GM21423 (cell line): ENCODE results near the gene GLP2R.

Experiments
- ATAC-seq: cut with Tn5 transposase; IDR thresholded peaks from one replicate; pipeline ENCODE4 v1.9.1; 2021; ENCODE audit warnings: mild to moderate bottlenecking, moderate library complexity; ENCODE audit not compliant: unreplicated experiment

GLP2R gene

DNA sequence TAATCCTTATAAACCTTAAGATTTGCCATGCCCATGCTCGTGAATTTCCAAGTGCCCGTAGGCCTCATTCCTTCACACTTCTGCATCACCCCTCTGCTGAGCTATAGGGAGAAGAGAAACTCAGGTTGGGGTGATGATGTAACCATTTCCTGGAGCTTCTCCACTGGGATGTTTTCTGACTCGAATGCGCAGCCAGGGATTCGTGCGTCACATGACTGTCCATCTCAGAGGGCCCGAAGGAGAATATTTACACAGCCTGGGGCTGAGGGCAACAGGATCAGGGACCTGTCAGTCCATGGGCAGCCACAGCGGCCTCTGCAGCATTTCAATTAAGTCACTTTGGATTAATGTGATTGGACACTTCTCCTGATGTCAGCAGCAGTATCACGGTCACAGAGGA lies 12.6 kb upstream of the GLP2R start:
- ATAC-seq: no peak

DNA sequence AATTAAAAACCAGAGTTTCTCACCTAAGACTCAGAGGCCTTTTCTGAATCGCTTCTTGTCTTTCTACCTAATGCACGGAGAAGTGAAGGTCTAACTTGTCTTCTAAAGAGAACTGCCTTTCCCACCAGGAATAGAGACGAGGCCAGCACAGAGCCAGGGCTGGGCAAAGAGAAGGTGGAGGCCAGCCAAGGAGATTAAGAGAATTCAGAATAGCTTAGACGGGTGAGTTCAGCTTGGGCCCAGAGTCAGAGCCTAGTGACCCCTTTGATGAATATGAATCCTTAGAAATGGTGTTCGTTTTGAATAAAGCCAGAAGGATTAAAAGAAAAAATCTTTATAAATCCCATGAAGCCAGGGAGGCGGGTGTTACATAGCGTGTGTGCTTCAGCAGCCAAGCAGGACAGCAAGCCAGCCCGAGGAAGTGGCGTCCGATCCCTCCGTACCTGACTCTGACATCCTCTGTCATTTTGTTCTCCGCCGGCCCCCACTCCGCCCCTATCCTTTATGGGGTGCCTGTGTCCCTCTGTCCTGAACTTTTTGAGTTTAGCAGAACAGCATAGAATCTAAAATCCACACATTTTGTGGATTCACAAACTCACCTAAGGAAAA lies 11.3 kb upstream of the GLP2R start:
- ATAC-seq: no peak

DNA sequence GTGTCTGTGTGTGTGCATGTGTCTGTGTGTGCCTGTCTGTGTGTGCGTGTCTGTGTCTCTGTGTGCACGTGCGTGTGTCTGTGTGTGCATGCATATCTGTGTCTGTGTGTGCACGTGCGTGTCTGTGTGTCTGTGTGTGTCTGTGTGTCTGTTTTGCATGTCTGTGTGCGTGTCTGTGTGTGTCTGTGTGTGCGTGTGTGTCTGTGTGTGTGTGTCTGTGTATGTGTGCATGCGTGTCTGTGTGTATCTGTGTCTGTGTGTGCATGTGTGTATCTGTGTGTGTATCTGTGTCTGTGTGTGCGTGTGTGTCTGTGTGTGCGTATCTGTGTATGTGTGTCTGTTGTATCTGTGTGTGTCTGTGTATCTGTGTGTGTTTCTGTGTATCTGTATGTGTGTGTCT lies 9.3 kb upstream of the GLP2R start:
- ATAC-seq: no peak

DNA sequence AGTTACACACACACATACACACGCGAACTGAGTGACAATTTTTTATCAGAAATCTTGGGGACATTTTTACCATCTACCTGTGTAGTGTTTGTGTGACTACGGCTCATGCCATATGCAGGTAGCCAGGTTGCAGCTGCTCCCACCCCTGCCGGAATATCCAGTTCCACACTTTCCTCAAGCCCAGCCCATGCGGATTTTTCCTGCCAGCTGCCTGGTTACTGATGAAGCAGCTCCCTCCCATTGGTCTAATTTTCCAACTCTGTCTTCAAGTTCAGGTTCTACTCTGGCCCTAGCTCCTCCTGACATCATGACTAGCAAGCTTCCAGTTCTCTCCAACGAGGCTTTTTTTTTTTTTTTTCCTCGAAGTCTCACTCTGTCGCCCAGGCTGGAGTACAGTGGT lies 8.6 kb upstream of the GLP2R start:
- ATAC-seq: no peak

DNA sequence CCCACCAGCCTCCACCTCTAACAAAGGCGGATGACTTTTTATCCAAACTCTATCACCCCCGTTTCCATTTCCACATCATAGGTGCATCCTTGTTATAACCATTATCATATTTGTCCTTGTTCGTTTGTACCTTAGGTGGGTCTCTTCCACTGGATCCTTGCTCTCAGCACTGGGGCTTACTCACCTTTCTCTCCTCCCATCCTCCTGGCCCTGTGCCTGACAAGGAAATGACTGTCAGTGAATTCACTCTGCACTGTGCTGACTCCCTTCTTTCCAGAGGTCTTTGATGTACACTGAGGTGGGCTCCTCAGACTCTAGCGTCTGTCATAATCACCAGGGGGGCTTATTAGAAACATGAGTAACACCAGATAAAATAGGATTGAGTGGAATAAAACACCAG lies 7.0 kb upstream of the GLP2R start:
- no peak for ATAC-seq

DNA sequence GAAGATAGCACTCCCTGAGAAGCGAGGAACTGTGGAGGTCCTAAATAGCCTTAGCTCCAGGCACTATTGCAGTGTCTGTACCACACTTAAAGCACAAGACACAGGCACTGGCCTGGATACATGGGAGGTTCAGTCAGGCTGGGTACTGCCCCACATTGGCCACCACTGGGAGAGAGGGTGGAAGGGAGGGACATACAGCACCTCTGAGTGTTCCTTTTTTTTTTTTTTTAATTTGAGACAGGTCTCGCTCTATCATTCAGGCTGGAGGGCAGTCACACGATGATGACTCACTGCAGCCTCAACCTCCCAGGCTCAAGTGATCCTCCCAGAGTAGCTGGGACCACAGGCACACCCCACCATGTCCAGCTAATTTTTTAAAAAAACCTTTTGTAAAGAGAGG lies 5.3 kb upstream of the GLP2R start:
- ATAC-seq: no peak

- no peak for ATAC-seq
Measured at GRCh38 chr17:9821921-9822320, 3.8 kb upstream of the GLP2R start, which contains the start of gene GSG1L2. Gene GSG1L2 (minus strand): TSS chr17:9822079. CDS start chr17:9822071, 8 bp downstream.

GRCh38 chr17:9824094-9824493 lies 1.6 kb upstream of the GLP2R start:
- no peak for ATAC-seq

DNA sequence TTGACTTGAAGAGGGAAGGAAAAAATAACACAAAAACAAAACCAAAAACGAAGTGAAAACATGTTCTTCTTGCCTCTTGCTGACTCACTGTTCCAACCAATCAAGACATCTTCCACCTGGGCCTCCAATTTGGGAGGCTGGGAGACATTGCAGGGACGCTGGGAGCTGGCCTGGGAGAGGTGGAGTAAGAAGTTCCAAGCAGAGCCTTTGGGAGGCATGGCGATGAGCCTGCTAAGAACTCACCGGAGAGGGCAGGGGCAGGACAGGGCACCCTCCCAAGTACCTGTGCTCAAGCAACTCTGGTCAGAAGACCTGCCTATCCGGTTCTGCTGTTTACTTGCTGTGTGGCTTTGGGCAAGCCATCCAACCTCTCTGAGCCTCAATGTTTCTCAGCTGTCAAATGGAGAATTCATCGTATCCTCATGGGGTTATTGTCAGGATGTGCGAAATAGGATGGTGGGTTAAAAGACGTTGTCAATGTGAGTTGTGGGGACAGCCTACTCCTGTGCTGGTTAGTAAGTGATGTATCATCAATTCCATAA lies 856 bp upstream of the GLP2R start:
- ATAC-seq: no peak

DNA sequence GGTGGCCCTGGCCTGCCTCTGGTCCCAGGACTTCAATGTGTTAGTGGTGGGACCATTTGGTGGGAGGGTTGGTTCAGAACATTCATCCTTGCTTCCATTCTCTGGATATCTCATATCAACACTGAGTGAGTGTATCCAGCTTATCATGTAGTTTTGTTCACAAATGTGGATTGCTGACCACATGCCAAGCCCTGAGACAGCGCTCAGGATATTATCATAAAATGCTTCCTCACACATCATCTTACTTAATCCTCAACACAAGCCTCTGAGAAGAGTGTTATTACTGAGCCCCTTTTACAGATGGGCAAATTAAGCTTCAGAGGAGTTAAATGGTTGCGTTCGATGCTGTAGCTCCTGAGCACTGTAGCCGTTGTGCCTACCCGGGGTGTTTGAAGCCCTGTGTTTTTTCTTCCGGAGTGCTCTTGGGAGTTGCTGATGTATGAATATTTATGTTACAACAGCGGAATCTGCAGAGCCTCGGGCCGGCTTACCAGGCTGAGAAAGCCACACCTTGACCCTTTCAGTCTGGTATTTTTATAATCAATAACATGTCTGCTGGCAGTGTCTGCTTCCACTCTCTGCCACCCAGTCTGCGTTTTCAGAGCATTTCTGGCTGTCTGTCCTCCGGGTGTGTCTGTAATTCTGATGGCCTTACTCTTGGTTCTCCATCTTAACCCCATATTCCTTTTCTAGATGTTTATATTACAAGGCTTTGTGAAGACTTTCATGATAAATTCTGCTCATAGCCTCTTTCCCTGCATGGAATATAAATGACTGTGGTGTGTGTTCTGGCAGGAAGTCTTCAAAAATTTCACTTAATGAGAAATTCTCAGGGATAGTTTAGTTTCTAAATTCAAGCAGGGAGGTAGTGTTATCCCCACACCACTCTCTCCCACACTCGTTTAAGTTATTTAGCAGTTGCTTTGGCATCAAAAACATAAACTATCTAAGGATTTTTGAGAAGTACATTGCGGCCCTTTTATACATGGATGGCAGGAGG lies 2.9 kb downstream of the GLP2R start:
- no peak for ATAC-seq

DNA sequence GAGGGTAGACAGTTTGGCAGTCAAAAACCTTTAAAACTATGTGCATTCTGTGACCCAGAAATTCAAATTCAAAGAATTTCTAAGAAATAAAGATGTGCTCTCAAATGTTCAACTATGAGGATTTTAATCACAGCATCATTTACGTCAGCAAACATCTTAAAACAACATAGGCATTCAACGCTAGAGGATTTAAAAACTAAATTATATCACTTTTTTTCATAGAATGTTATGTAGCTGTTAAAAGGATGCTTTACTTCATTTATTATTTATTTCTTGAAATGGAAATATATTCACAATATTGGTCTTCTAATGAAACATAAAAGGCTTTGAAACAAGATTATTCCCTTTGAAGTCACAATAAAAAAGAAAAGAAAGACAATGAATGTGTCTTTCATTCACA lies 3.6 kb downstream of the GLP2R start:
- ATAC-seq: no peak

DNA sequence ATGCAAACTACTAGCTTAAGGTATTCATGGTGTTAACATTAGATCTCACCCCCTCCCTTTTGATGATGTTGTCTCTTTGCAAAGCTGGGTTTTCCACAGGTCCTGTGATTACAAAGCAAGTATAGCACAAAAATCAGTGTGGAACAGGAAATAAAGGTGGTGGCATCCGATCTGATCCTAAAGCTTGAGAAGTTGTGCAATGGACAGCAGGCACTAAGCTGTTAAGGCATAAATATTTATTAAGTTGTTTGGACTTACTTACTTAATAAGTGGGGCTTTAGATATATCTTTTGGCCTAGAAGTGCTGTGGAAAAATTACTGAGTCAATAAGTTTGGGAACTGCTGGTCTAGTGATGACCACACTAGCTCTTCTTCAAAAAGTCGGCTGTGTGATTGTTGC lies 5.0 kb downstream of the GLP2R start:
- no peak for ATAC-seq

DNA sequence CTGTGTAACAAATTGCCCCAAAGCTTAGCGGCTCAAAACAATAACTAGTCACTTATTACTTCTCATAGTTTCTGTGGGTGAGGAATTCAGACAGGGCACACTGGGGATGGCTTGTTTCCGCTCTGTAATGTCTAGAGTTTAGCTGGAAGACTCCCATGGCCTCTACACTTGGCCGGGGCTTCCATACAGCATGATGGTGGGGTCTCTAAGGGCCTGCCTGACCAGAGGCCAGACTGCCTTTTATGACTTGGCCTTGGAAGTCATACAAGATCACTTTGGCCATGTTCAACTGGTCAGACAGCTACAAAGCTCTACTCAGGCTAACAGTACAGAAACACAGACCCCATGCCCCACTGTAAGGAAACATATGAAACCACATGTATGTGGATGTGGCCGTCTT lies 8.2 kb downstream of the GLP2R start:
- ATAC-seq: no peak

DNA sequence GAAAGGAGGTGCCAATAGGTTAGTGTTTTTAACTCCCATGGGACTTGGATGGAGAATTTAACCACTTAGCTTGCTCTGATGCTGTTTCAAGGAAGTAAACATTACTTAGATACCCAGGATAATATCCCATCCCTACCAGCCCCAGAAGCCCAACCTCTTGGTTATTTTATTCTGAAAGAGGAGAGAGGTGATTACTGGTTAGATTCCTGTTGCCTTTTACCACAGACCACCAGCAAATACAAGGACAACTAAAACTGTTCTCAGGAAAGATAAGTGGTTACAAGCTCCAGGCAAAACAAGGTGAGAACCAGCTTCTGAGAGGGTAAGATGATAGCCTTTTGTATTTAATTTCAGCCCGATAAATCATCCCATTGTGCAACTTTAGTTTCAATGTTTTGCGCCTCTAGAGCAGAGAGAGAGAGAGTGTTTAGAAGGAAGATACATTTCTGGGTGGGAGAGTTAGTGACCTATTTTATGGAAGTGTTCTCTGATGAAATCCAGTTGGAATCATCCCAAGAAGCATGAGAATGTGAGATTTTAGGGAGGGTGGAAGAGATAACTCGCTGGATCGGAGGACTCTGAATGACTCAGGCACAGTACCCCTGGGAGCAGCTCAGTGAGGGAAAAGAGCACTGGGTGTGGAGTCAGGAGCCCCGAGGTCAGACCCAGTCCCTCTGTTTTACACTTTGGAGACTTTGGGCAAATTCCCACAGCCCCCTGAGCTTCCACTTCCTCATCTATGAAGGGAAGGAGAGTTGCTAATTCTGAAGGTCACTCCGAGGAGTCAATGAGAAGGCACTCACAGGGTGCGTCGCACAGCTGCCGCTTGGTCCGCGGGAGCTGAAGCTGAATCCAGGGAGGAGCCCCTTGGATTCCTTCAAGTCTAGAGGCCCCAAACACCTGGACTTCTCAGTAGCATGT lies 12.1 kb downstream of the GLP2R start:
- ATAC-seq: no peak

DNA sequence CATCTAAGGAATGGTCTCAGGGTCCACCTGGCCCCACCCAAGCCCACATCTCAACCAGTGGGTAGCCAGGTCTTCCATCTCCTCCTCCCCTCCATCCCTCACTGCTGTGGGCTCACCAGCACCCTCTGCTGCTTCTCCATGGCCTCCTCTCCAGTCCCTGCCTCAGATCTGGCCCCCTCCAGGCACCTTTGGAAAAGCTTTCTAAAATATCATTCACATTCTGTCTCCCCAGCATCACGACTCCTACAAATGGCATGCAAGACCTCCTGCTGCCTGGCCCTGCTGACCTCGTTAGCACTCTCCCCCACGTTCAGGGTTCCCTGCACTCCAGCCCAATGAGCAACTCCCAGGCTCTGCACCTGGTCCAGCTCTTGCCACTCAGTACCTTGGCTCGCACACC lies 13.7 kb downstream of the GLP2R start:
- no peak for ATAC-seq

DNA sequence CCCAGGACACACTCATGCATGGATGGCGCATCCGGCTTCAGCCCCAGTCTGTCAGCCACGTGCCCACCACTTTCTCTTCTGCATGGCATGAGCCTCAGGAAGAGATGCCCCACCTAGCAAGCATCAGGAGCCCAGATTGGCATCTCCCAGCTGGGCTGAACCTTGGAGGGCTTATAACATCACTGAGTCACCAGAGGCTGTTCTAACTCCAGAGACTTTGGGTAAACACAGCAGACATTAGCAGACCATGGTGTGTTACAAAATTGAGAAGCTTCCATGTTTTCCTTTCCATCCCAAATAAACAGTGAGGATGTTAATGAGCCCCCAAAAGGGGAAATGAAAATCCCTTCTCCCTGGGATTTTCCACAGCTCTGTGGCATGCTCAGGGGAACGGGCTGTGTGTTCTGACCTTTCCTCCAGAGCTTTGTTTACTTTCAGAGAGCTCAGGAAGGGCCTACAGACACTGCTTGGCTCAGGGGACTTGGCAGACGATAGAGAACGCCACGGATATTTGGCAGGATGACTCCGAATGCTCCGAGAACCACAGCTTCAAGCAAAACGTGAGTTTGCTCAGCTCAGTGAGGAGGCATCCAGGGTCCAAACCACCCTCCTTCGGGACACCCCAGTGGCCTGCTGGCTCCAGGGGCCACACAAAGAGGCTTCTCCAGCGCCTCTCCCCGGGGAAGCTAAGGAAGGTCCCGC lies 16.5 kb downstream of the GLP2R start:
- ATAC-seq: no peak

DNA sequence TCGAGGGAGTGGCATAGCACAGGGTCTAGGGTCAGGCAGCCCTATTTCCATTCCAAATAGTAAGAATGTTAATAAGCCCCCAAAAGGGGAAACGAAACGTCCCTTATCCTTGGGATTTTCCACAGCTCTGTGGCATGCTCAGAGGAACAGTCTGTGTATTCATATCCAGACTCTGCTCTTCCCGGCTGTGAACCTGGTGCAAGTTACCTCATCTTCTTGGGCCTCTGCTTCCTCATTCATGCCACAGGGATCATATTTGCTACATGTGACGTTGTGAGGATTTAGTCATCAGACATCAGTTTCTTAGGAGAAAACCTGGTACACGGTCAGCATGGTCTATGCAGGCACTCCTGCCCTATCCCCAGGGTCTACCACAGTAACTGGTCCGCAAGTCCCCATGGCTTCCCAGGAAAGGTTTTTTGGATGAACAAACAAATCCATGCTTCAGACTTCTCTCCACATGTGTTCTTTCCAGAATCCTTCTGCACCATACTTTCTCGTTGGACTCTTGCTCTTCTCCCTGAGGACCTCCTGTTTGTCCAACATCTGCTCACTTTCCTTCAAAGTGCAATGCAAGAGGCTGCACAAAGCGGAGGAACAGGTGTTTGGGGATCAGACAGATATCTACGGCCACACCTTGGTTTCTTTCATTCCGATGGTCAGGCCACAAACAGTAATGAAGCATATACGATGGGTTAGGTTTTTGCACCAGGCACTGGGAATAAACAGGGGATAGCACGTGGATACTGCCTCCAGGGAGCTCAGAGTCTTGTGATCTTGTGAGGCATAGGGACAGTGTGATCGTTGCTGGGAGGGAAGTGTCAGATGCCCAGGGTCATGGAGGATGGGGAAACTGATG lies 17.7 kb downstream of the GLP2R start:
- ATAC-seq: no peak

- no peak for ATAC-seq
Measured at GRCh38 chr17:9844153-9844552, 18.4 kb downstream of the GLP2R start.

DNA sequence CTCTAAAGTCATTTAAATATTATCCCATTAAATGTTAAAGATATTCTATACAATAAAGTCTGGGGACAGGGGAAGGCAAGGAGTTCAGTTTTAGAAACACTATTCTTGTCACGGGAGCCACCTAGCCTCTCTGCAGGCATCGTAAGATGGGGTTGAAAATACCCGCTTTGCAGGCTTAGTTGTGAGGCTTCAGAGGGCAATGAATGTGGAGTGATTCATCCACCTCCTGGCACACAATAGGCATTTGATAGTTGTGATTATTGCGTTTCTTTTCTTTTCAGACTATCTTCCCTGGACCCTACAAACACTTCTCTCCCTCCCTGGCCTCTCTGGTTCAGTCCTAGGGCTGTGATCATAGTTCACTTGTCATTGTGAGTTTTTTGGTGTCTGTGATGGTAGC lies 19.6 kb downstream of the GLP2R start:
- ATAC-seq: no peak
